ENCODE results near the gene LRP1.

DNA sequence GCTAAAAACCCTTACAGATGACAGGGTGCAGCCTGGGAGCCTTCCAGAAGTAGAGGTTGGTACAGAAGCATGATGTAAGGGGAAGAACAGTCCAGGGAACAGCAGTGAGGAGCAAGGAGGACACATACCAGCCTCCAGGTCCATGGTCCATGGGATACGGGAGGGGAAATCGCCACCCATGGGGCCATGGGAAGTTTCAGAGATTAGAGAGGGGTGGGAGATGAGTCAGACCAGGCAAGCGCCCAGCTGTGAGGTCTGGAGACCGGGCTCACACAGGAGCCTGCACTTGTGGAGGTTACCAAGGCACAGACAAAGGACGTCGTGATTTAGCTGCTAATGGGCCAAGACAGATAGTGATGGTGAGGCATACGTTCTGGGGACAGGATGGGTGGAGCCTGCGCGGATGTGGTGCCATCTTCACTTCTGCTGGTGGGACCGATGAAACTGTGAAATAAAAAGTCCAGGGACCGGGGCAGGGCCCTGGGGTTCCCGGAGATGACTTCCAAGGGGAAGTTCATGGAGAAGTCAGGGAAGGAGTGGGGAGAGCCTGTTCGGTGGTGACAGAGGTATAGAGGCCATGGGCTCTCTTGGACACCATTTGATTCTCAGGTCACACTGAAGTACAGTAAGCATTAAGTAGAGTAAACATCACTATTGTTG, 36.8 kb downstream of the LRP1 start:
- no peak for TF ChIP-seq EZH2phosphoT487 (IDR thresholded peaks at IDR 0.05; ENCODE audit: low read depth)
- TF ChIP-seq, protein P1, sequence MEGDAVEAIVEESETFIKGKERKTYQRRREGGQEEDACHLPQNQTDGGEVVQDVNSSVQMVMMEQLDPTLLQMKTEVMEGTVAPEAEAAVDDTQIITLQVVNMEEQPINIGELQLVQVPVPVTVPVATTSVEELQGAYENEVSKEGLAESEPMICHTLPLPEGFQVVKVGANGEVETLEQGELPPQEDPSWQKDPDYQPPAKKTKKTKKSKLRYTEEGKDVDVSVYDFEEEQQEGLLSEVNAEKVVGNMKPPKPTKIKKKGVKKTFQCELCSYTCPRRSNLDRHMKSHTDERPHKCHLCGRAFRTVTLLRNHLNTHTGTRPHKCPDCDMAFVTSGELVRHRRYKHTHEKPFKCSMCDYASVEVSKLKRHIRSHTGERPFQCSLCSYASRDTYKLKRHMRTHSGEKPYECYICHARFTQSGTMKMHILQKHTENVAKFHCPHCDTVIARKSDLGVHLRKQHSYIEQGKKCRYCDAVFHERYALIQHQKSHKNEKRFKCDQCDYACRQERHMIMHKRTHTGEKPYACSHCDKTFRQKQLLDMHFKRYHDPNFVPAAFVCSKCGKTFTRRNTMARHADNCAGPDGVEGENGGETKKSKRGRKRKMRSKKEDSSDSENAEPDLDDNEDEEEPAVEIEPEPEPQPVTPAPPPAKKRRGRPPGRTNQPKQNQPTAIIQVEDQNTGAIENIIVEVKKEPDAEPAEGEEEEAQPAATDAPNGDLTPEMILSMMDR (IDR thresholded peaks at IDR 0.05; ENCODE audit: low read depth, low read length): no peak

Data from OCI-LY3 (cell line).